ENCODE data around the gene IER5L.

Gene IER5L

GRCh38 chr9:129160712-129161533 lies 17.1 kb downstream of the IER5L start:
- DNase-seq = no peak

GRCh38 chr9:129156163-129156562 lies 21.9 kb downstream of the IER5L start:
- no peak for DNase-seq

- no peak for DNase-seq
Observed at GRCh38 chr9:129154866-129155477, 23.1 kb downstream of the IER5L start.

DNA sequence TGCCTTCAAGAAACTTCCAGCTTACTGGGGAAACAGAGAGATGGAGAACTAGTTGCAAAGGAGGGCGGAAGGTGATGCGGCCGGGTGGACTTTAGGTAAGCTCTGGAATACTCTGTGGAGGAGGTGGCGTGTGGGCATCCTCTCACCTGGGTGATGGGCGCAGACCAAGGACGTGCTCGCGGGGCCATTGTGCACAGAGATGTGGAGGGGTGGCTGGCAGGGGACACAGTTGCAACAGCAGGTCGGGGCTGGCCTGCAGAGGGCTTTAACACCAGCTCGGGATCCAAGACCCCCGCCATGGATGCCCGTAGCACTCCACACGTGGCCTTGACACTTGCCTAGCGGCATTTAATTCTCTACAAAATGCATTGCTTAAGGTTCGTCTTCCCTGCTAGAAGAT lies 26.6 kb downstream of the IER5L start:
- DNase-seq = no peak

GRCh38 chr9:129150672-129151211 lies 27.3 kb downstream of the IER5L start:
- DNase-seq = no peak

DNA sequence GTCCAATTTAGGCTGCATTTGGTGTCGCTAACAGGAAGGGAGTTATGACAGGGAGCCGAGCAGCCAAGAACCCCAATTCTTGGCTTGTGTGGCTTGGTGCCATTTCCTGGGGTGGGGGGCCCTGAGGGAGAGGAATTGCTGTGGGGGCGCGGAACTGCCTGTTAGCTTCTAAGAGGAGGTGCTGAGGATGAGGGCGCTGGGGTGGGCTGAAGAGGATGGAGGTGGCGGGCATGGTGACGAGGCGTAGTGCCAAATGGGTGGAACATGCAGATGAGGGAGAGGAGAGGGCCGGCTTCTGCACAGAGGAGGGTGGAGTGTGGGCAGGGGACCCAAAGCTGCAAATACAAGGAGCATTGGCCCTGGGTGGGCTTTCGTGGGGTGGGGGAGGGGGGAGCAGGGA lies 27.9 kb downstream of the IER5L start:
- no peak for DNase-seq

GRCh38 chr9:129149442-129149841 lies 28.6 kb downstream of the IER5L start:
- no peak for DNase-seq

DNA sequence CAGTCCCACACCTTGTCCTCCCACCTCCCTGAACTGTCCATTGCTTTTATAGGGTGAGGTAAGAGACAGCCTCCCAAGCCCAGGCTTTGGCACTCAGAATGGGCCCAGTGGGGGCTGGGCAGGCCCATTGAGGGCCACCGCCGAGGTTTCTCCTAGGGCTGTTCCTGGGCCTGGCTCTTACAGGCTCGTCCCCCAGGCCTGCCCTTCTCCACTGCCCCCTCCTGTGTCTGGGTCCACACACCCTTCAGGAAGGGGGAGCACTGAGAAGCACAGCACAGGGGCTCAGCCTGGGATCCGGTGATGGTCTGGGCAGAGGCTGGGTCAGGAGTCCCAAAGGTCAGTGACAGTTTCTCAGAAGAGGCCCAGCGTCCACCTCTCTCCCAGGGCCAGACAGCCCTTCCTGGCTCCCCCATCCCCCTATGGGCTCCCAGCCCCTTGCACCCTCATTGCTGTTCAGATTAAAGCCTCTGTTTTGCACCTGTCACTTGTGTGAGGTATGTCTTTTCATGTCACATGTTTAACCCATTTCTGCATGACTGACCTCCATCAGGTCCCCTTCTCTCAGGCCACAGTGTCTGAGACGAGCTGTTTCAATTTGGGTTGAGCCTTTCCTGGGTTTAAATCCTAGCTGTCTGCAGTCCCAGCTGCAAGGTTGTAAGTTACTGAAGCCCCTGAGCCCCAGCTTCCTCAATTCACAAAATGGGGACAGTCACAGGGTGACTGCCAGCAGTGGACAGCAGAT lies 29.4 kb downstream of the IER5L start:
- no peak for DNase-seq

DNA sequence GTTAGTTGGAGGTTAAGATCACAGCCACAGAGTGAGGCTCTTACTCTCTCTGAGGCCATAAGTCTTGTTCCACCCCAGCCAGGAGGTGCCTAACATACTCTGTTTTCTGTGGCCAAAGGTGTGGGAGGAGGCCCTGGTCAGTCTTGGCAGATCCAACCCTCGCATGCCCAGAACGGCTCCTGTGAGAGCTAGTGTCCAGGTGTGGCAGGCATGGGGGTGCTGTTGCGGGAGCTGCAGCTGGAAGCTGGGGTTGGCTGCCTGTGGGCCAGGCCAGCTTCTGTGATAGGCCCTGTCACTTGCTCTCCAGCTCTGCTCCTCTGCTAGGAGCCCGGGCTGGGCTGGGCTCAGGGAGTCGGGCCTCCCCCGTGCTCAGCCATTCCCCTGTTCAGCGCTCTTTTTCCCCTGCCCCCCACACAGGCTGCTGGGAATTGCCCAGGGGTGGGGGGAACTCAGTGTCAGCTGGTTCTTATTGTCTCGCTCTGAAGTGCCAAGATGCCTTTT lies 31.6 kb downstream of the IER5L start:
- DNase-seq = no peak

DNA sequence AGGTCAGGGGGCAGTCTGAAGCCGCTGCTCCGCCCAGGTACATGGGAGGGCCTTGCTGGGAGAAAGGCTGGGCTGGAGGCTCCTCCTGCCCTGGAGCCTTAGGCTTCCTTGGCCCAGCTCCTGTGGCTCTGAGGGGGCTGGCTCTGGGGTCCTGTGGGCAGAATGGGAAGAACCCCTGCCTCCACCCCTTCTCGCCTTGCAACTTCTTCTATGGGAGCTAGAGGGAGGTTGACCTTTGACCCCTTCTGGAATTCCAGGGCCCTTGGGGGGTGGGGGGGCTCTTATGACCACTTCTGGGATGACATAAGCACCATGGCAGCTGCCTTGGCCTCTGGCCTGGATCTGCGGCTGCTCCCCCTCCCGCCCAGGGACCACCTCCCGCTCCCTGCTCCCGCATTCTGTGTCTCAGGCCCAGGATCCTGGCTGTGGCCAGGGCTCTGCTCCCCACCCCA lies 32.2 kb downstream of the IER5L start:
- DNase-seq = no peak

DNA sequence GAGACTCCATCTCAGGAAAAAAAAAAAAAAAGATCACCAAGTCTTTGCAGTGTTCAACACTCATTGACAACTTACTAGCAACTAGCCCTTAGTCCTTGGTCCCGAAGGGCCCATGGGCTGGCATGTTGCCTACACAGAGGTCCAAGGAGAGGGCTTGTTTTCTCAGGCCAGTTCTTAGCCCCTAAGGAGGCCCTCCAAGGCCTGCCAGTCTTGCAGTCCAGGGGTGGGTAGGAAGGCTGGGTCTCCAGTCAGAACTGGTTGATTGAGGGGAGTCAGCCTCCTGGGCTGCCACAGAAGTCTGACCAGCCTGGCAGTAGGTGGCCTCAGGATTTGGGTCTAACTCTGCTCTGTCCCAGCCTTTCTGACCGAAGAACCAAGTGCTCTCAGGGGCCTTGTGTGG lies 32.7 kb downstream of the IER5L start:
- no peak for DNase-seq

- DNase-seq = peak; percentile 48
Observed at GRCh38 chr9:129143031-129143927, 34.8 kb downstream of the IER5L start.

DNA sequence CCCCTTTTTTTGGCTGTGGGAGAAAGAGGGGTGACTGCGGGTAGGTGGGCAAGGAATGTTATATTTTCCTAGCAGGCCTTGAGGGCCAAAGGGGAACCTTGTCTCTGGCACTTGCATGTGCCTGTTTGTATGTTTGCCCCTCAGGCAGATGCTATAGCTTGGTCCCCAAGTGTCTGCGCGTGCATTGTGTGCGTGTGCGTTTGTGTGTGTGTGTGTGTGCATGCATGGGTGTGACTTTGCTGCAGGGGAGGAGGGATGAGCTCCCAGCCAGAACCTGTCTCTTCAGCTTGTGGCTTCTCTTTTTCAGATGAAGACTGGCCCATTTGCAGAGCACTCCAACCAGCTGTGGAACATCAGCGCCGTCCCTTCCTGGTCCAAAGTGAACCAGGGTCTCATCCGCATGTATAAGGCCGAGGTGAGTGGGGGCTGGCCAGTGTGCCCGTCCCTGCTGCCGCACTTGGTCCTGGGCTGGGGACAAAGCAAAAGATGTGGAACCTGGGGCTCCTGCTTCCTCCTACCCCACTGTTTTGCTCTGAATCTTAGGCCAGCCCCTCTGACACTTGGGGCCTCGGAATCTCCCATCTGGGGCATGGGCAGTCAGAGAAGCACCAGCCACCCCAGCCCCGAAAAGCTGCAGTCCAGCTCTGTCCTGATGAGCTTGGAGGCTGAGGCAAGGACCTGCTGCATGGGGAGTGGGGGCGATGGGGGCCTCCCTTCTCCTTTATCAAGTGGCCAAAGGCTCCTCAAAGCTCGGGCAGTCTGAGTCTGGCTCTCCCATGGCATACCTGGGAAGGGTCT lies 35.7 kb downstream of the IER5L start:
- DNase-seq = no peak

- DNase-seq = no peak
Observed at GRCh38 chr9:129141066-129142041, 36.7 kb downstream of the IER5L start.

DNA sequence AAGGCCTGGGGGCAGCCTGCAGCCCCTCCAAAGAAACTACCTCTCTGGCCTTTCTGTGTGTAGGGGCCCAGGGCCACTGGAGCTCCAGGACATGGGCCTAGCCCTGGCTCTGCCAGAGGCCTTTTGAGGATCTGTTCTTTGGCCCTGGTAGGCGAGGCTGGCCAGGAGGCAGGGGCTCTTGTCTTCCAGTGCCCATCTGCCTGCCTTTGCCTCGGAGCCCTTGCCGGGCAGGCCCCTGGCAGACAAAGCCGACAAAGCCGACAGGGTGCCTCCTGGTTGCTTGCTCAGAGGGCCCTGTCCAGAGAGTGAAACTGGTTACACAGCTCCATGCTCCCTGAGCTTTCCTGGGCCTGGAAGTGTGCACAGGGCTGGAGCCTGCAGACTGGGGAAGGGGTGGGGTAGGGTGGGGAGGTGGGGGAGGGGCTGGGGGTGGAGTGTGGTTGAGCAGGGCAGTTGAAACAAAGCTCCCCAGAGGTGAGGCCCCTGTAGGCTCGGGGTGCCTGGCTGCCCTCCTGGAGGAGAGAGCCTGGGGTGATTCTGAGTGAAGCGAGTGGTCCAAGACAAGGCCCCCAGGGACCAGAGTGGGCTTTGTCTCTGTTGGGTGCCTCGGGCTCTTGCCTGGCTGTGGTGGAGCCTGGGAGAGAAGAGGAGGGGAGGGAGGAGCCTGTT lies 37.5 kb downstream of the IER5L start:
- peak; percentile 12 for DNase-seq

DNA sequence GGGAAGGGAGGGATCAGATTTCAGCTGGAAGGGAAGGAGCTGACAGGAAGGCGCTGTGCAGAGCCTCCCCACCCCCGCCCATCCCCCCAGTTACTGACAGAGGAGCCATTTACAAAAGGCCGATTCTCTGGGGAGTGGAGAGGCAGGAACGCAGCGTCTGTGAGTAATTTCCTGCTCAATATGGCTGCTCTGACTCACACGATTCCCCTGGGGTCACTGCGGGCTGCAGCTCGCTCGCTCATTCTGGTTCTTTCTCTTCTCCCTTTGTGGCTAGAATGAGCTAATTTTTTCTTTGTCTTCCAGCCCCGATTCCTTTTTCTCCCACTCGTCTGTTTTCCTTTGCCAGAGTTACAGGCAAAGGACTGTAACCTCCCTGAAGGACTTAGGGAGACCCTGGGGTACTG lies 38.1 kb downstream of the IER5L start:
- DNase-seq = peak; percentile 93

DNA sequence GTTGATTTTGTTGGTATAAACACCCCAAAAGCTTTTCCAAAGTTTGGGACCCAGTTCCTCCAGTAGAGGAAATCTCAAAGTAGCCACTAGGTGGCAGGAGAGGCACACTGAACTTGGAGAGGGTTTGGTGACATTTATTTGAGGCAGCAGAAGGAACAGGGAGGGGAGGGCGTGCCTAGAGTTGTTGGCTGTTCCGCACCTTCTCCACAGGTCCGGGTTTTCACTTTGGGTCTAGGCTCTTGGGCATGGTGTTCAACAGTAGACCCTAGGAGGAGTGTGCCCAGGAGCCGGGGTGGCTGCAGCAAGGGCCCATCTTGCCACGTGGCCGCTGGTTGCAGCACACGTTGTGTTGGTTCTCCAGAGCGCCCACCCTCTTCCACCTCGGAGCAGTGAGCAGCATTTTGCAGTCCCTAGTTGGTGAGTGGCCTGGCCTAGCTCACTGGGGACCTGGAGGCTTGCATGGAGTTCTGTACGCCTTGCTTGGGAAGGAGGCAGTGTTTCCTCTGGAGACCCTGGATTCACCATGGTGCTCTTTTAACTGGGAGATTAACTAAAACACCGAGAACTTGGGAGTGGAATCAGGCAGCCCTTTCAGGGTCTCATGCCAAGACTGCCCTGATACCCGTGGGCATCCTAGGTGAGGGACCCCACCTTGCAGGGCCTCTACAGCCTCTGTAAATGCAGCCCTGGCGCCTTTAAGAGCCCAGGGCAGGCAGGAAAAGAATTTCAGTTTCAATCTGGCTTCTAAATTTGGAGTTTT lies 38.6 kb downstream of the IER5L start:
- peak; percentile 83 for DNase-seq

GRCh38 chr9:129138476-129139232 lies 39.4 kb downstream of the IER5L start:
- DNase-seq = no peak

Measured in NCI-H2029 treated with DMSO at 0.1 percent for 48 hours (cell line).